GM23338 (cell line): ENCODE results near the gene KIAA1671. TPM values are rescaled to one million over a fixed set of nuclear protein-coding genes. Genes with fewer than 3 reads are reported as not detected.

Experiments
- ATAC-seq: fragments of 200-7000 bp; cut with Tn5 transposase; 3 replicates; pipeline ENCODE4 v1.9.1; 2020
- DNase-seq: peaks from one replicate; pipeline ENCODE4 v3.0.0-alpha.2; 2015; ENCODE audit warnings: low spot score
- H2AFZ ChIP-seq: fragments of 200-600 bp; sonication (generic); 2 replicates; pipeline ENCODE4 v1.8.0; 2016; ENCODE audit warnings: antibody characterized with exemption, mild to moderate bottlenecking, moderate library complexity
- H3F3A ChIP-seq: fragments of 200-600 bp; sonication (generic); replicated peaks from 2 replicates; pipeline ENCODE4 v1.8.0; 2017; ENCODE audit warnings: antibody characterized with exemption, mixed run types, low read depth
- H3K27ac ChIP-seq: fragments of 200-600 bp; sonication (generic); 2 replicates; pipeline ENCODE4 v1.6.1; 2016; ENCODE audit warnings: low read depth
- H3K27me3 ChIP-seq: fragments of 200-600 bp; sonication (generic); 2 replicates; pipeline ENCODE4 v1.8.0; 2016; ENCODE audit warnings: mild to moderate bottlenecking, mixed run types, moderate library complexity; ENCODE audit not compliant: insufficient read depth
- H3K36me3 ChIP-seq: fragments of 200-600 bp; sonication (generic); 2 replicates; pipeline ENCODE4 v1.8.0; 2016; ENCODE audit warnings: mild to moderate bottlenecking; ENCODE audit not compliant: insufficient read depth
- H3K4me1 ChIP-seq: fragments of 200-600 bp; sonication (generic); 2 replicates; pipeline ENCODE4 v1.8.0; 2016; ENCODE audit warnings: mild to moderate bottlenecking, moderate library complexity; ENCODE audit not compliant: insufficient read depth
- H3K4me2 ChIP-seq: fragments of 200-600 bp; sonication (generic); 2 replicates; pipeline ENCODE4 v1.7.1; 2017; ENCODE audit warnings: mixed run types
- H3K4me3 ChIP-seq: fragments of 200-600 bp; sonication (generic); 2 replicates; pipeline ENCODE4 v1.6.1; 2016; ENCODE audit warnings: mixed run types
- H3K79me2 ChIP-seq: fragments of 200-600 bp; sonication (generic); replicated peaks from 2 replicates; pipeline ENCODE4 v1.8.0; 2017; ENCODE audit warnings: mild to moderate bottlenecking; ENCODE audit not compliant: insufficient read depth
- H3K9me2 ChIP-seq: fragments of 200-600 bp; sonication (generic); 2 replicates; pipeline ENCODE4 v1.8.0; 2017; ENCODE audit not compliant: insufficient read depth
- H4K20me1 ChIP-seq: fragments of 200-600 bp; sonication (generic); replicated peaks from 2 replicates; pipeline ENCODE4 v1.8.0; 2017; ENCODE audit warnings: mild to moderate bottlenecking; ENCODE audit not compliant: insufficient read depth
- H3K27ac Mint-ChIP-seq: 2 replicates; pipeline ENCODE4 v1.8.0; 2020; ENCODE audit warnings: inconsistent platforms, mild to moderate bottlenecking, moderate library complexity, mixed read lengths
- H3K27me3 Mint-ChIP-seq: 3 replicates; pipeline ENCODE4 v1.8.0; 2022; ENCODE audit warnings: low read depth, mild to moderate bottlenecking, moderate library complexity, mixed read lengths, inconsistent platforms; ENCODE audit not compliant: insufficient read depth, poor library complexity
- H3K36me3 Mint-ChIP-seq: 3 replicates; pipeline ENCODE4 v1.8.0; 2021; ENCODE audit warnings: low read depth, mild to moderate bottlenecking, inconsistent platforms, moderate library complexity, mixed read lengths
- H3K4me1 Mint-ChIP-seq: 3 replicates; pipeline ENCODE4 v1.8.0; 2020; ENCODE audit warnings: mild to moderate bottlenecking, inconsistent platforms, mixed read lengths
- H3K4me3 Mint-ChIP-seq: 3 replicates; pipeline ENCODE4 v1.8.0; 2021; ENCODE audit warnings: moderate library complexity, mild to moderate bottlenecking, inconsistent platforms, mixed read lengths
- H3K9me3 Mint-ChIP-seq: 3 replicates; pipeline ENCODE4 v1.8.0; 2020; ENCODE audit warnings: moderate library complexity, mild to moderate bottlenecking, inconsistent platforms, mixed read lengths
- CREB1 ChIP-seq: fragments of 250-450 bp; sonication (Bioruptor Pico); IDR thresholded peaks from 2 replicates; pipeline ENCODE4 v1.5.0; 2020; ENCODE audit warnings: low read depth, mild to moderate bottlenecking, moderate library complexity
- EZH2 ChIP-seq: fragments of 200-600 bp; sonication (generic); IDR thresholded peaks from one replicate; pipeline ENCODE4 v1.8.0; 2017; ENCODE audit warnings: antibody characterized with exemption, mild to moderate bottlenecking, low read depth; ENCODE audit not compliant: unreplicated experiment
- EZH2phosphoT487 ChIP-seq: fragments of 200-600 bp; sonication (generic); IDR thresholded peaks from one replicate; pipeline ENCODE4 v1.8.1; 2018; ENCODE audit warnings: antibody characterized with exemption; ENCODE audit not compliant: unreplicated experiment
- JUNB ChIP-seq: IDR thresholded peaks from one replicate; pipeline ENCODE4 v1.6.1; 2016; ENCODE audit warnings: antibody characterized with exemption; ENCODE audit not compliant: unreplicated experiment
- POLR2AphosphoS5 ChIP-seq: IDR thresholded peaks from 2 replicates; pipeline ENCODE4 v1.6.1; 2016; ENCODE audit warnings: antibody characterized with exemption, low read depth
- STAT1 ChIP-seq: IDR thresholded peaks from one replicate; pipeline ENCODE4 v1.6.1; 2016; ENCODE audit warnings: antibody characterized with exemption; ENCODE audit not compliant: unreplicated experiment
- ZNF114 ChIP-seq: fragments of 250-450 bp; sonication (Bioruptor Pico); IDR thresholded peaks from 2 replicates; pipeline ENCODE4 v1.5.0; 2020; ENCODE audit warnings: mild to moderate bottlenecking, moderate library complexity
- ZNF331 ChIP-seq: fragments of 250-450 bp; sonication (Bioruptor Pico); IDR thresholded peaks from 2 replicates; pipeline ENCODE4 v1.5.0; 2020; ENCODE audit warnings: low read depth, mild to moderate bottlenecking, moderate library complexity
- ZNF462 ChIP-seq: fragments of 250-450 bp; sonication (Bioruptor Pico); IDR thresholded peaks from 2 replicates; pipeline ENCODE4 v1.5.0; 2020; ENCODE audit warnings: mild to moderate bottlenecking, moderate library complexity
- polyA plus RNA-seq: library from polyadenylated mRNA; unstranded; fragments of >200 nt; fragmentation: Nextera tagmentation; extraction: Ambion mirVana; gene quantifications from 2 replicates; pipeline ENCODE4 v1.2.1, GENCODE V29; 2016
- total RNA-seq: library from RNA; depleted of rRNA; stranded (reverse); fragments of >200 nt; shearing (Covaris generic); gene quantifications from 2 replicates; pipeline ENCODE4 v1.2.3, GENCODE V29; 2014

The KIAA1671 gene
- total and polyA plus RNA-seq, 2 experiments from 2014 or later: 6.1 to 27.2 TPM

GRCh38 chr22:25166266-25167040 is 213.9 kb downstream of the KIAA1671 start (continued):
- TF ChIP-seq ZNF462 (CRISPR knock-in tag): no peak

- Histone ChIP-seq H3K4me2 (no peak overlapping the region), H3F3A (no peaks in the 10 kb centered on the region), H2AFZ (no peak overlapping the region), H4K20me1 (no peaks in the 10 kb centered on the region), H3K36me3 (no peaks in the 10 kb centered on the region), H3K27ac (no peak overlapping the region), H3K9me2 (no peaks in the 10 kb centered on the region), H3K79me2 (no peaks in the 10 kb centered on the region), H3K4me1 (no peaks in the 10 kb centered on the region), H3K4me3 (no peak overlapping the region), H3K27me3 (no peaks in the 10 kb centered on the region)
- H3K4me1 Mint-ChIP-seq: no peaks in the 10 kb centered on the region; the same call in 2 of the 3 replicates
- DNase-seq (no peak), ATAC-seq (no peak; the same call in 2 of the 3 replicates)
- no peak overlapping the region for H3K4me3 Mint-ChIP-seq
- no peaks in the 10 kb centered on the region for H3K36me3 Mint-ChIP-seq
- H3K9me3 Mint-ChIP-seq: no peaks in the 10 kb centered on the region
- H3K27me3 Mint-ChIP-seq: peaks cover 3% of the 10 kb centered on the region
- H3K27ac Mint-ChIP-seq: no peak overlapping the region
- TF ChIP-seq CREB1: no peak
- no peak for TF ChIP-seq ZNF331 (CRISPR knock-in tag)
- TF ChIP-seq JUNB: no peak
- no peak for TF ChIP-seq EZH2
- TF ChIP-seq ZNF114 (CRISPR knock-in tag): no peak
- TF ChIP-seq ZNF462 (CRISPR knock-in tag): no peak
- TF ChIP-seq STAT1: no peak
- TF ChIP-seq EZH2phosphoT487: no peak
- no peak for TF ChIP-seq POLR2AphosphoS5
These were observed 214.6 kb downstream of the KIAA1671 start for GRCh38 chr22:25167082-25167481.
